K562 (cell line): ENCODE measurements around the gene ASIC3. TPM values are rescaled to one million over a fixed set of nuclear protein-coding genes. Genes with fewer than 3 reads are reported as not detected.

ENCODE experiments used
- CBX8 ChIP-seq: fragments of 200-600 bp; sonication (generic); IDR thresholded peaks from 2 replicates; pipeline ENCODE4 v1.6.1; 2012; ENCODE audit warnings: borderline replicate concordance, mixed run types, low read depth, mild to moderate bottlenecking, moderate library complexity, mixed read lengths, low read length, control low read depth, inconsistent platforms; ENCODE audit not compliant: poor library complexity, severe bottlenecking; ENCODE audit errors: extremely low read depth
- CC2D1A ChIP-seq: fragments of 450-650 bp; IDR thresholded peaks from 2 replicates; pipeline ENCODE4 v1.6.1; 2017; ENCODE audit warnings: mild to moderate bottlenecking
- CHD1 ChIP-seq: fragments of 200-600 bp; sonication (generic); IDR thresholded peaks from one replicate; pipeline ENCODE4 v1.6.1; 2012; ENCODE audit warnings: mild to moderate bottlenecking, moderate library complexity, low read length, inconsistent platforms
- CTBP1 ChIP-seq: fragments of 450-650 bp; IDR thresholded peaks from 2 replicates; pipeline ENCODE4 v1.6.1; 2016; ENCODE audit warnings: borderline replicate concordance
- CXXC5 ChIP-seq: fragments of 250-450 bp; sonication (Bioruptor Pico); IDR thresholded peaks from 2 replicates; pipeline ENCODE4 v1.8.0; 2022; ENCODE audit warnings: inconsistent platforms, mild to moderate bottlenecking, moderate library complexity
- FOXJ3 ChIP-seq: sonication (generic); formaldehyde crosslinking; IDR thresholded peaks from 2 replicates; pipeline ENCODE4 v1.4.0; 2020; ENCODE audit warnings: mild to moderate bottlenecking, missing genetic modification reagents
- FOXK2 ChIP-seq, 2 experiments: fragments of 450-650 bp; IDR thresholded peaks in 1 of 2; conservative IDR thresholded peaks in 1 of 2; 2 replicates each; pipeline ENCODE4 v1.6.1; 2016; ENCODE audit warnings: low read depth in 2 of 2, mild to moderate bottlenecking in 1 of 2
- KLF1 ChIP-seq: fragments of 450-650 bp; IDR thresholded peaks from 2 replicates; pipeline ENCODE4 v1.6.1; 2016; ENCODE audit warnings: missing genetic modification characterization, missing compliant biosample characterization
- NR4A1 ChIP-seq, 2 experiments: fragments of 250-450 bp in 1 of 2; fragments of 450-650 bp in 1 of 2; sonication (Bioruptor Pico) in 1 of 2; IDR thresholded peaks; 2 replicates each; pipeline versions ENCODE4 v1.4.0 to v1.6.1; 2016 to 2020; ENCODE audit warnings: mild to moderate bottlenecking in 2 of 2, missing compliant biosample characterization in 1 of 2, missing genetic modification characterization in 1 of 2, moderate library complexity in 1 of 2
- PHB2 ChIP-seq: fragments of 450-650 bp; IDR thresholded peaks from 2 replicates; pipeline ENCODE4 v1.6.1; 2017; ENCODE audit warnings: low read depth
- POLR2AphosphoS2 ChIP-seq: IDR thresholded peaks from 2 replicates; pipeline ENCODE4 v1.6.1; 2012; ENCODE audit warnings: low read length, improper control_type of control experiment
- RBBP5 ChIP-seq: fragments of 200-600 bp; sonication (generic); IDR thresholded peaks from 2 replicates; pipeline ENCODE4 v1.6.1; 2012; ENCODE audit warnings: borderline replicate concordance, mild to moderate bottlenecking, low read length, control low read depth, inconsistent platforms; ENCODE audit not compliant: insufficient read depth, poor library complexity, severe bottlenecking
- RCOR1 ChIP-seq, 2 experiments: IDR thresholded peaks; 2 replicates each; pipeline ENCODE4 v1.6.1; 2012; ENCODE audit warnings: low read depth in 2 of 2, low read length in 2 of 2, borderline replicate concordance in 1 of 2, improper control_type of control experiment in 1 of 2
- TAF7 ChIP-seq: fragments of 450-650 bp; IDR thresholded peaks from 2 replicates; pipeline ENCODE4 v1.6.1; 2016; ENCODE audit warnings: missing genetic modification characterization, missing compliant biosample characterization
- ZNF274 ChIP-seq: IDR thresholded peaks from 2 replicates; pipeline ENCODE4 v1.6.1; 2011; ENCODE audit warnings: low read depth, mild to moderate bottlenecking, low read length, moderate library complexity, borderline replicate concordance
- ZNF3 ChIP-seq: fragments of 250-450 bp; sonication (Bioruptor Pico); IDR thresholded peaks from 2 replicates; pipeline ENCODE4 v1.5.0; 2021; ENCODE audit warnings: mild to moderate bottlenecking, moderate library complexity
- ZNF408 ChIP-seq: fragments of 250-450 bp; sonication (Bioruptor Pico); IDR thresholded peaks from 2 replicates; pipeline ENCODE4 v1.4.0; 2020; ENCODE audit warnings: low read depth, mild to moderate bottlenecking, moderate library complexity
- ZNF444 ChIP-seq: fragments of 250-450 bp; sonication (Bioruptor Pico); IDR thresholded peaks from 2 replicates; pipeline ENCODE4 v1.4.0; 2020; ENCODE audit warnings: mild to moderate bottlenecking, moderate library complexity
- ZNF707 ChIP-seq: fragments of 250-450 bp; sonication (Bioruptor Pico); conservative IDR thresholded peaks from 2 replicates; pipeline ENCODE4 v1.8.0; 2022; ENCODE audit warnings: inconsistent platforms, mild to moderate bottlenecking, moderate library complexity
- polyA plus RNA-seq, 8 experiments: library from polyadenylated mRNA; depleted of rRNA in 4 of 8; stranded (reverse) in 5 of 8; unstranded in 3 of 8; fragments of >200 nt; fragmentation: Nextera tagmentation in 2 of 8; fragmentation: Illumina TruSeq in 1 of 8; extraction: Ambion mirVana in 2 of 8; extraction: Trizol in 1 of 8; gene quantifications; 2 replicates each; pipeline versions ENCODE4 v1.2.1 to v1.2.3, GENCODE V29; 2011 to 2014; ENCODE audit warnings: inconsistent platforms in 1 of 8, missing spikeins in 1 of 8
- total RNA-seq, 7 experiments: library from RNA; depleted of rRNA in 6 of 7; stranded (reverse); fragments of >200 nt in 6 of 7; fragmentation: Illumina TruSeq in 2 of 7; extraction: Trizol in 2 of 7; gene quantifications; 2 replicates each; pipeline versions ENCODE4 v1.2.1 to v1.2.3, GENCODE V29; 2011 to 2021; ENCODE audit warnings: low replicate concordance in 1 of 7
- TF ChIP-seq, protein P1 (sequence below): fragments of 450-650 bp; IDR thresholded peaks from 2 replicates; pipeline ENCODE4 v1.6.1; 2014; ENCODE audit warnings: low read depth, mild to moderate bottlenecking, moderate library complexity, borderline replicate concordance
- TF ChIP-seq, protein P2 (sequence below): sonication (generic); formaldehyde crosslinking; IDR thresholded peaks from 2 replicates; pipeline ENCODE4 v1.8.1; 2022; ENCODE audit warnings: missing genetic modification reagents
- TF ChIP-seq, protein P3 (sequence below), 2 experiments: fragments of 450-650 bp; IDR thresholded peaks; 2 replicates each; pipeline ENCODE4 v1.6.1; 2018; ENCODE audit warnings: mild to moderate bottlenecking in 2 of 2, low read depth in 1 of 2; ENCODE audit not compliant: partially characterized antibody in 2 of 2

The ASIC3 gene
- total and polyA plus RNA-seq, 9 of the 15 experiments (the other 6 are each of a cell fraction or from before 2014, with no cell fraction given): 0.11 to 5.0 (median 0.87) TPM

DNA sequence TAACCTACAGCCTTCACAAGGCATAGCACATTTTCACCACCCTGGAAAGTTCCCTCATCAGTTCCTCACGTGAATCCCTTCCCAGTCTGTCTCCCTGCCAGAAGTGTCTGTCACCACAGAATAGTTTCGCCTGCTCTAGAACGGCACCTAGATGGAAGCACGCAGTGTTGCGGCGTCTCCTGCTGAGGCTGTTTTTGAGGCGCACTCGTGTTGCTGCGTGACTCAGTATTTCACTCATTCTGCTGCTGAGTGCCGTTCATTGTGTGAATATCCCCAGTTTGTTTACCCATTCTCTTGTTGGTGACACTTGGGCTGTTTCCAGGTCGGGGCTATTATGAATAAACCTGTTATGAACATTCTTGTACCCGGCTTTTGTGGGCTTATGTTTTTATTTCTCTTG, 44.8 kb upstream of the ASIC3 start (continued):
- TF ChIP-seq ZNF707 (CRISPR knock-in tag): no peak
- TF ChIP-seq KLF1 (tag): no peak
- TF ChIP-seq CHD1: no peak
- no peak for TF ChIP-seq ZNF3 (CRISPR knock-in tag)
- TF ChIP-seq FOXJ3 (CRISPR knock-in tag): no peak
- peak; percentile 41 for TF ChIP-seq CXXC5 (CRISPR knock-in tag)
- no peak for TF ChIP-seq POLR2AphosphoS2
- no peak for TF ChIP-seq NR4A1 (CRISPR knock-in tag; IDR thresholded peaks at IDR 0.05)
- no peak for TF ChIP-seq NR4A1 (tag; IDR thresholded peaks at IDR 0.05)
- no peak for TF ChIP-seq CC2D1A
- peak; percentile 71; the same call in 1 of the 2 replicates for TF ChIP-seq CTBP1
- TF ChIP-seq, protein P1, sequence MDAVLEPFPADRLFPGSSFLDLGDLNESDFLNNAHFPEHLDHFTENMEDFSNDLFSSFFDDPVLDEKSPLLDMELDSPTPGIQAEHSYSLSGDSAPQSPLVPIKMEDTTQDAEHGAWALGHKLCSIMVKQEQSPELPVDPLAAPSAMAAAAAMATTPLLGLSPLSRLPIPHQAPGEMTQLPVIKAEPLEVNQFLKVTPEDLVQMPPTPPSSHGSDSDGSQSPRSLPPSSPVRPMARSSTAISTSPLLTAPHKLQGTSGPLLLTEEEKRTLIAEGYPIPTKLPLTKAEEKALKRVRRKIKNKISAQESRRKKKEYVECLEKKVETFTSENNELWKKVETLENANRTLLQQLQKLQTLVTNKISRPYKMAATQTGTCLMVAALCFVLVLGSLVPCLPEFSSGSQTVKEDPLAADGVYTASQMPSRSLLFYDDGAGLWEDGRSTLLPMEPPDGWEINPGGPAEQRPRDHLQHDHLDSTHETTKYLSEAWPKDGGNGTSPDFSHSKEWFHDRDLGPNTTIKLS: peak; percentile 67; the same call in 1 of the 2 replicates
- TF ChIP-seq RBBP5: peak; percentile 29
- no peak for TF ChIP-seq CBX8
- TF ChIP-seq, protein P2, sequence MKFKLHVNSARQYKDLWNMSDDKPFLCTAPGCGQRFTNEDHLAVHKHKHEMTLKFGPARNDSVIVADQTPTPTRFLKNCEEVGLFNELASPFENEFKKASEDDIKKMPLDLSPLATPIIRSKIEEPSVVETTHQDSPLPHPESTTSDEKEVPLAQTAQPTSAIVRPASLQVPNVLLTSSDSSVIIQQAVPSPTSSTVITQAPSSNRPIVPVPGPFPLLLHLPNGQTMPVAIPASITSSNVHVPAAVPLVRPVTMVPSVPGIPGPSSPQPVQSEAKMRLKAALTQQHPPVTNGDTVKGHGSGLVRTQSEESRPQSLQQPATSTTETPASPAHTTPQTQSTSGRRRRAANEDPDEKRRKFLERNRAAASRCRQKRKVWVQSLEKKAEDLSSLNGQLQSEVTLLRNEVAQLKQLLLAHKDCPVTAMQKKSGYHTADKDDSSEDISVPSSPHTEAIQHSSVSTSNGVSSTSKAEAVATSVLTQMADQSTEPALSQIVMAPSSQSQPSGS (CRISPR knock-in tag): no peak
- TF ChIP-seq ZNF274: no peak
- TF ChIP-seq RCOR1 (IDR thresholded peaks at IDR 0.05; ENCODE audit: borderline replicate concordance in 1 of 2, low read depth in 2 of 2, low read length in 2 of 2): peak in 1 of 2 experiments; percentile 68; a peak in 1 of 4 replicates
- TF ChIP-seq FOXK2 (conservative IDR thresholded peaks at IDR 0.05 in 1 of 2, IDR thresholded peaks at IDR 0.05 in 1 of 2; ENCODE audit: low read depth in 2 of 2): peak; percentile 75 to 82; a peak in 3 of 4 replicates
- no peak for TF ChIP-seq ZNF408 (CRISPR knock-in tag)
- TF ChIP-seq, protein P3, sequence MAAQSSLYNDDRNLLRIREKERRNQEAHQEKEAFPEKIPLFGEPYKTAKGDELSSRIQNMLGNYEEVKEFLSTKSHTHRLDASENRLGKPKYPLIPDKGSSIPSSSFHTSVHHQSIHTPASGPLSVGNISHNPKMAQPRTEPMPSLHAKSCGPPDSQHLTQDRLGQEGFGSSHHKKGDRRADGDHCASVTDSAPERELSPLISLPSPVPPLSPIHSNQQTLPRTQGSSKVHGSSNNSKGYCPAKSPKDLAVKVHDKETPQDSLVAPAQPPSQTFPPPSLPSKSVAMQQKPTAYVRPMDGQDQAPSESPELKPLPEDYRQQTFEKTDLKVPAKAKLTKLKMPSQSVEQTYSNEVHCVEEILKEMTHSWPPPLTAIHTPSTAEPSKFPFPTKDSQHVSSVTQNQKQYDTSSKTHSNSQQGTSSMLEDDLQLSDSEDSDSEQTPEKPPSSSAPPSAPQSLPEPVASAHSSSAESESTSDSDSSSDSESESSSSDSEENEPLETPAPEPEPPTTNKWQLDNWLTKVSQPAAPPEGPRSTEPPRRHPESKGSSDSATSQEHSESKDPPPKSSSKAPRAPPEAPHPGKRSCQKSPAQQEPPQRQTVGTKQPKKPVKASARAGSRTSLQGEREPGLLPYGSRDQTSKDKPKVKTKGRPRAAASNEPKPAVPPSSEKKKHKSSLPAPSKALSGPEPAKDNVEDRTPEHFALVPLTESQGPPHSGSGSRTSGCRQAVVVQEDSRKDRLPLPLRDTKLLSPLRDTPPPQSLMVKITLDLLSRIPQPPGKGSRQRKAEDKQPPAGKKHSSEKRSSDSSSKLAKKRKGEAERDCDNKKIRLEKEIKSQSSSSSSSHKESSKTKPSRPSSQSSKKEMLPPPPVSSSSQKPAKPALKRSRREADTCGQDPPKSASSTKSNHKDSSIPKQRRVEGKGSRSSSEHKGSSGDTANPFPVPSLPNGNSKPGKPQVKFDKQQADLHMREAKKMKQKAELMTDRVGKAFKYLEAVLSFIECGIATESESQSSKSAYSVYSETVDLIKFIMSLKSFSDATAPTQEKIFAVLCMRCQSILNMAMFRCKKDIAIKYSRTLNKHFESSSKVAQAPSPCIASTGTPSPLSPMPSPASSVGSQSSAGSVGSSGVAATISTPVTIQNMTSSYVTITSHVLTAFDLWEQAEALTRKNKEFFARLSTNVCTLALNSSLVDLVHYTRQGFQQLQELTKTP (IDR thresholded peaks at IDR 0.05; ENCODE audit: low read depth in 1 of 2, partially characterized antibody in 2 of 2): no peak
- TF ChIP-seq PHB2: no peak
- TF ChIP-seq ZNF444 (CRISPR knock-in tag): no peak
- no peak for TF ChIP-seq TAF7 (tag)
